Brain microvascular endothelial cell (primary cell): ENCODE results near the gene LIF.

Source experiments
- DNase-seq: peaks from one replicate; pipeline ENCODE4 v3.0.0-alpha.2; 2020
- H3K27ac ChIP-seq: fragments of 250-450 bp; sonication (Bioruptor Pico); 2 replicates; pipeline ENCODE4 v1.5.1; 2020; ENCODE audit warnings: mild to moderate bottlenecking, moderate library complexity
- H3K27me3 ChIP-seq: fragments of 250-450 bp; sonication (Bioruptor Pico); replicated peaks from 2 replicates; pipeline ENCODE4 v1.5.1; 2020; ENCODE audit warnings: mild to moderate bottlenecking
- H3K36me3 ChIP-seq: fragments of 250-450 bp; sonication (Bioruptor Pico); replicated peaks from 2 replicates; pipeline ENCODE4 v1.5.1; 2020; ENCODE audit warnings: mild to moderate bottlenecking
- H3K4me3 ChIP-seq: 2 replicates; pipeline ENCODE4 v1.5.1; 2011; ENCODE audit warnings: low read depth, mild to moderate bottlenecking, control low read depth, low read length, moderate library complexity
- CTCF ChIP-seq: IDR thresholded peaks from 2 replicates; pipeline ENCODE4 v1.5.1; 2011; ENCODE audit warnings: low read depth, mild to moderate bottlenecking, moderate library complexity, low read length, control low read depth, inconsistent platforms; ENCODE audit errors: missing control alignments
- in situ Hi-C: cut with HindIII; loops from 2 replicates; pipeline ENCODE4 v1.10.0; 2017; ENCODE audit warnings: low sequenced_read_pairs, low pct_ligation_motif_present

The LIF gene

GRCh38 chr22:30208631-30209603 is 37.6 kb downstream of the LIF start:
- Histone ChIP-seq H3K27me3 (no peaks in the 10 kb centered on the region), H3K27ac (peak overlapping the region; percentile 100), H3K36me3 (no peaks in the 10 kb centered on the region), H3K4me3 (no peak overlapping the region)
- peak; percentile 89 for DNase-seq
- in situ Hi-C loops, result no loop called here
- TF ChIP-seq CTCF, result no peak

GRCh38 chr22:30206944-30207343 is 39.6 kb downstream of the LIF start:
- peak; percentile 20 for TF ChIP-seq CTCF
- in situ Hi-C loops, result no loop called here
- DNase-seq, result peak; percentile 98
- Histone ChIP-seq H3K27ac (peak overlapping the region; percentile 100), H3K4me3 (no peak overlapping the region), H3K27me3 (no peaks in the 10 kb centered on the region), H3K36me3 (no peaks in the 10 kb centered on the region)

GRCh38 chr22:30205281-30206115 is 41.1 kb downstream of the LIF start:
- no peaks in the 10 kb centered on the region for H3K36me3 ChIP-seq
- peak overlapping the region; percentile 100 for H3K27ac ChIP-seq
- H3K4me3 ChIP-seq, result no peak overlapping the region
- TF ChIP-seq CTCF, result no peak
- H3K27me3 ChIP-seq, result no peaks in the 10 kb centered on the region
- DNase-seq, result peak; percentile 97
- in situ Hi-C loops, result no loop called here

GRCh38 chr22:30204742-30205111 is 41.8 kb downstream of the LIF start:
- Histone ChIP-seq H3K4me3 (no peak overlapping the region), H3K36me3 (no peaks in the 10 kb centered on the region), H3K27me3 (no peaks in the 10 kb centered on the region), H3K27ac (peak overlapping the region; percentile 100)
- TF ChIP-seq CTCF, result no peak
- in situ Hi-C loops, result no loop called here
- DNase-seq, result no peak

GRCh38 chr22:30204015-30204741 is 42.4 kb downstream of the LIF start:
- in situ Hi-C loops, result no loop called here
- no peak for DNase-seq
- no peak for TF ChIP-seq CTCF
- Histone ChIP-seq H3K27me3 (no peaks in the 10 kb centered on the region), H3K36me3 (no peaks in the 10 kb centered on the region), H3K27ac (peak overlapping the region; percentile 100), H3K4me3 (no peak overlapping the region)
